Esophagus squamous epithelium (tissue), 4 donors: ENCODE results near the gene NCSTN.

ENCODE experiments used
- POLR2A ChIP-seq, 4 donors: fragments of 450-650 bp; IDR thresholded peaks; one replicate each; pipeline ENCODE4 v1.6.1; 2017; ENCODE audit warnings: antibody characterized with exemption in 4 of 4, mild to moderate bottlenecking in 4 of 4, moderate library complexity in 3 of 4
- TF ChIP-seq, protein P1 (sequence below), 6 experiments: fragments of 450-650 bp in 4 of 6; fragments of 200-600 bp in 2 of 6; sonication (generic) in 2 of 6; IDR thresholded peaks; one replicate each; pipeline ENCODE4 v1.5.1; 2016 to 2019; ENCODE audit warnings: antibody characterized with exemption in 6 of 6, mild to moderate bottlenecking in 4 of 6, moderate library complexity in 4 of 6

DNA sequence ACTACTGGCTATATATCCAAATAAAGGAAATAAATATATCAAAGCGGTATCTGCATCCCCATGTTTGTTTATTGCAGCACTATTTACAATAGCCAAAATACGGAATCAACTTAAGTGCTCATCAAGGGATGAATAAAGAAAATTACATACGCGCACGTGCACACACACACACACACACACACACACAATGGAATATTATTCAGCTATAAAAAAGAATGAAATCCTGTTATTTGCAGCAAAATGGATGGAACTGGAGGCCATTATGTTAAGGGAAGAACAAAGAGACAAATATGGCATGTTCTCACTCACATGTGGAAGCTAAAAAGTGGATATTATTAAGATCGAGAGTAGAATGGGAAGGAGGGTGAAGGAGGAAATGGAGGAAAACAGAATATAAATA lies 20.4 kb upstream of the NCSTN start:
- TF ChIP-seq, protein P1, sequence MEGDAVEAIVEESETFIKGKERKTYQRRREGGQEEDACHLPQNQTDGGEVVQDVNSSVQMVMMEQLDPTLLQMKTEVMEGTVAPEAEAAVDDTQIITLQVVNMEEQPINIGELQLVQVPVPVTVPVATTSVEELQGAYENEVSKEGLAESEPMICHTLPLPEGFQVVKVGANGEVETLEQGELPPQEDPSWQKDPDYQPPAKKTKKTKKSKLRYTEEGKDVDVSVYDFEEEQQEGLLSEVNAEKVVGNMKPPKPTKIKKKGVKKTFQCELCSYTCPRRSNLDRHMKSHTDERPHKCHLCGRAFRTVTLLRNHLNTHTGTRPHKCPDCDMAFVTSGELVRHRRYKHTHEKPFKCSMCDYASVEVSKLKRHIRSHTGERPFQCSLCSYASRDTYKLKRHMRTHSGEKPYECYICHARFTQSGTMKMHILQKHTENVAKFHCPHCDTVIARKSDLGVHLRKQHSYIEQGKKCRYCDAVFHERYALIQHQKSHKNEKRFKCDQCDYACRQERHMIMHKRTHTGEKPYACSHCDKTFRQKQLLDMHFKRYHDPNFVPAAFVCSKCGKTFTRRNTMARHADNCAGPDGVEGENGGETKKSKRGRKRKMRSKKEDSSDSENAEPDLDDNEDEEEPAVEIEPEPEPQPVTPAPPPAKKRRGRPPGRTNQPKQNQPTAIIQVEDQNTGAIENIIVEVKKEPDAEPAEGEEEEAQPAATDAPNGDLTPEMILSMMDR (IDR thresholded peaks at IDR 0.05), result no peak
- no peak for TF ChIP-seq POLR2A (IDR thresholded peaks at IDR 0.05)
